Ovary (tissue), 9 donors: ENCODE results near the gene MBNL2. TPM values are rescaled to one million over a fixed set of nuclear protein-coding genes. Genes with fewer than 3 reads are reported as not detected.

Source experiments
- DNase-seq, 5 donors: peaks; one replicate each; pipeline ENCODE4 v3.0.0-alpha.2; 2019 to 2020
- H3K27ac ChIP-seq, 2 donors: fragments of 200-600 bp; one replicate each; pipeline versions ENCODE4 v1.5.1 to v1.8.0; 2019 to 2022
- H3K27me3 ChIP-seq: fragments of 200-600 bp; one replicate; pipeline ENCODE4 v1.8.0; 2022
- H3K36me3 ChIP-seq: fragments of 200-600 bp; sonication (generic); one replicate; pipeline ENCODE4 v1.5.1; 2019
- H3K4me1 ChIP-seq: one replicate; pipeline ENCODE4 v1.8.1; 2013; ENCODE audit warnings: mild to moderate bottlenecking, moderate library complexity; ENCODE audit not compliant: insufficient read depth
- H3K4me3 ChIP-seq: fragments of 200-600 bp; sonication (generic); one replicate; pipeline ENCODE4 v1.5.1; 2017
- H3K9me3 ChIP-seq, 2 donors: fragments of 200-600 bp in 1 of 2; sonication (generic) in 1 of 2; one replicate each; pipeline versions ENCODE4 v1.5.1 to v1.8.1; 2013 to 2019; ENCODE audit warnings: mild to moderate bottlenecking in 1 of 2, moderate library complexity in 1 of 2
- EP300 ChIP-seq: sonication (generic); formaldehyde crosslinking; IDR thresholded peaks from one replicate; pipeline ENCODE4 v1.6.1; 2017; ENCODE audit warnings: antibody characterized with exemption
- POLR2A ChIP-seq: fragments of 450-650 bp; IDR thresholded peaks from one replicate; pipeline ENCODE4 v1.6.1; 2017; ENCODE audit warnings: antibody characterized with exemption, mild to moderate bottlenecking, moderate library complexity
- WGBS, 3 donors: extraction: QIAGEN DNeasy Blood & Tissue Kit in 1 of 3; methylation state at CpG; one replicate each; pipeline versions ENCODE4 v1.1.5 to v1.1.7; 2013 to 2017; 5-methylcytosine and 5-hydroxymethylcytosine counted together
- intact Hi-C, 4 donors: fragments of 100-400 bp; cut with DNase I; formaldehyde crosslinking; loops; one replicate each; pipeline versions ENCODE4 v1.11.0 to v1.15.1; 2022 to 2023
- polyA plus RNA-seq, 2 donors: library from polyadenylated mRNA; stranded (reverse); fragments of 200-250 nt in 1 of 2; fragments of 350-450 nt in 1 of 2; fragmentation: Illumina TruSeq in 1 of 2; extraction: RNeasy Lipid Tissue Mini Kit (QIAGEN cat#74804) in 1 of 2; gene quantifications; one replicate each; pipeline ENCODE4 v1.2.3, GENCODE V29; 2013 to 2014
- total RNA-seq, 7 donors: library from RNA; depleted of rRNA in 2 of 7; stranded (reverse); fragments of >200 nt in 2 of 7; fragmentation: NEBNext Ultra II Directional in 3 of 7; extraction: Animal tissue kit (Norgen Biotek cat#: 25700) in 3 of 7; gene quantifications; one replicate each; pipeline versions ENCODE4 v1.1.0 to v1.2.4, GENCODE V29; 2016 to 2023
- TF ChIP-seq, protein P1 (sequence below), 3 donors: fragments of 450-650 bp in 2 of 3; fragments of 200-600 bp in 1 of 3; IDR thresholded peaks; one replicate each; pipeline versions ENCODE4 v1.5.1 to v1.8.0; 2016 to 2022; ENCODE audit warnings: antibody characterized with exemption in 3 of 3, mild to moderate bottlenecking in 1 of 3
- donor health status: DM: no; HTN: no; CAD: no; lungs with moderate emphysema.
- donor health status: DM: no; HTN: no; CAD: no.
- donor health status: Bipolar disorder and iron deficiency.
- donor health status: DM: yes; HTN: yes; CAD: no.
- donor health status: DM: no; HTN: no; CAD: no.
- donor health status: DM: yes; HTN: yes; CAD: no.

The MBNL2 gene
- total and polyA plus RNA-seq, 9 donors, result 43.7 to 110 (median 92.1) TPM

DNA sequence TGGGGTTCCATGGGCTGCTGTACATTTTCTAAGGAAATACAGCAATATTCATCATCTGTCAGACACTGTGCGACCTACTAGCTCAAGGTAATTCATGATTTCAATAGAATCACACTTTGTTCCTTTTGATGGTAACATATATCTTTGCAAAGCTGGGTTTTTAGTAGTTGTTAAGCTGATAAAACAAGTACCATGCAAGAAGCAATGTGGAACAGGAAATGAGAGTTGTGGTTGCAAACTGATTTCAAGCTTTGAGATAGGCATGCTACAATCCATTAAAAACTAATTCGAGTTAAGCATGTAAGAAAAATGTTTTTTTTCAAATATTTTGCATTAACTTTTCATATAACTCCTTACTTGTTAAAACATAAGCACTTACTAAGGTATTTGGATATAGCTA lies 6.8 kb upstream of the MBNL2 start:
- Histone ChIP-seq H3K4me1 (peaks cover 5% of the 10 kb centered on the region), H3K36me3 (no peaks in the 10 kb centered on the region), H3K9me3 (no peaks in the 10 kb centered on the region), H3K4me3 (no peak overlapping the region), H3K27ac (no peak overlapping the region), H3K27me3 (no peaks in the 10 kb centered on the region)
- no peak for DNase-seq
- intact Hi-C loops, result loop anchor here in 2 of 4 donors (10.0 kb wide), 1 partner anchor 101 kb away; no protein-coding TSS in a partner anchor
- 87 to 93% (median 93%) methylated on average over 2 of the region's 2 CpGs for WGBS, 3 donors
- TF ChIP-seq, protein P1, sequence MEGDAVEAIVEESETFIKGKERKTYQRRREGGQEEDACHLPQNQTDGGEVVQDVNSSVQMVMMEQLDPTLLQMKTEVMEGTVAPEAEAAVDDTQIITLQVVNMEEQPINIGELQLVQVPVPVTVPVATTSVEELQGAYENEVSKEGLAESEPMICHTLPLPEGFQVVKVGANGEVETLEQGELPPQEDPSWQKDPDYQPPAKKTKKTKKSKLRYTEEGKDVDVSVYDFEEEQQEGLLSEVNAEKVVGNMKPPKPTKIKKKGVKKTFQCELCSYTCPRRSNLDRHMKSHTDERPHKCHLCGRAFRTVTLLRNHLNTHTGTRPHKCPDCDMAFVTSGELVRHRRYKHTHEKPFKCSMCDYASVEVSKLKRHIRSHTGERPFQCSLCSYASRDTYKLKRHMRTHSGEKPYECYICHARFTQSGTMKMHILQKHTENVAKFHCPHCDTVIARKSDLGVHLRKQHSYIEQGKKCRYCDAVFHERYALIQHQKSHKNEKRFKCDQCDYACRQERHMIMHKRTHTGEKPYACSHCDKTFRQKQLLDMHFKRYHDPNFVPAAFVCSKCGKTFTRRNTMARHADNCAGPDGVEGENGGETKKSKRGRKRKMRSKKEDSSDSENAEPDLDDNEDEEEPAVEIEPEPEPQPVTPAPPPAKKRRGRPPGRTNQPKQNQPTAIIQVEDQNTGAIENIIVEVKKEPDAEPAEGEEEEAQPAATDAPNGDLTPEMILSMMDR (IDR thresholded peaks at IDR 0.05), result no peak
- TF ChIP-seq POLR2A, result no peak
- TF ChIP-seq EP300, result no peak

DNA sequence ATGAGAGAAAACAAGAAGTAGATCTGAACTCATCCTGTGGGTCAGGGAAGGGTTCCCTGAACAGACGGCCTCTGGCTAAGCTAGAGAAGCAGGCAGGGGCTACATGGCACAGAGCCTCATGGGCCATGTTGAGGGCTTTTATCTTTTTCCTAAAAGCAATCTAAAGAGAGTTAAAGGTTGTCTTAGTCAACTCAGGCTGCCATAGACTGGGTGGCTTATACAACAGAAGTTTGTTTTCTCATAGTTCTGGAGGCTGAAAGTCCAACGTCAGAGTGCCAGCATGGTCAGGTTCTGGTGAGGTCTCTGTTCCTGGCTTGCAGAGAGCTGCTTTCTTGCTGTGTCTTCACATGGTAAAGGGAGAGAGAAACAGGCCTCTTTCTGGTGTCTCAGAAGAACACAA lies 2.9 kb upstream of the MBNL2 start:
- intact Hi-C loops, result loop anchor here in 2 of 4 donors (10.0 kb wide), 1 partner anchor 104 kb away; no protein-coding TSS in a partner anchor
- H3K36me3 ChIP-seq, result no peaks in the 10 kb centered on the region
- DNase-seq, result no peak
- 83 to 87% (median 86%) methylated on average over 2 of the region's 2 CpGs for WGBS, 3 donors
- no peaks in the 10 kb centered on the region for H3K4me1 ChIP-seq
- no peak overlapping the region for H3K27ac ChIP-seq
- H3K27me3 ChIP-seq, result no peaks in the 10 kb centered on the region
- TF ChIP-seq, protein P1 (IDR thresholded peaks at IDR 0.05), result no peak
- TF ChIP-seq EP300 (no peak), POLR2A (no peak)
- no peaks in the 10 kb centered on the region for H3K9me3 ChIP-seq
- no peak overlapping the region for H3K4me3 ChIP-seq

DNA sequence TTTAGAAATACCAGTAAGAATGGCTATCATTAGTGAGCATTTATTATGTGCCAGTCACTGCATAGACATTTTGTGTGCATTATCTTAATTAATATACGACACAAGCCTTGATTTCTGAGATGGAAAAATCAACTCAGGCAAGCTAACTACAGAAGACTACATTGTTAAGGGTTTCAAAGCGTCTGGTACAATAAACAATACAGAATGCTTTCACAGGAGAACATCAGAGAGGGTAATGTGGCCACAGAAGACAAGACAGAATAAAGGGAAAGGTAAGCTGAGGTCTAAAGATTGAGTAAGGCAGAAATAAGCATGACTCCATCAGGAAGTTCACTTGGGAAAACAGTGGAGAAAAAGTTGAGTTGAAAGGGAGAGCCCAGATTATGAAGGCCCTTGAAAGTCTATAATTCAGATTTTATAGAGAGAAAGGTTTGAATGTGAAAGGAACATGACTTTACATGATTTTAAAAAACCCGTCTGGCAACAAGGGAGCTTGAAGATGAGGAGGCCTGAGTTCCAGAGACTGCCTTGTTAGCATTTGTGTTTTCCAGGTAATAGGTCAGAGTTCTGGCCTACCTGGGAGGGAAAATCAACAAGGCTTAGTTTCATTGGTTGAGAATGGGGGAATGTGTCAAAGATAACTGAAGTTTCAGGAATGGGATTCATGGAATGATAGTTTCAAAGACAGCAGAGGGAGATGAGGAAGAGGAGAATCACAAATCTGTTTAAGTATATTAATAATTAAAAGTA lies 1.8 kb upstream of the MBNL2 start:
- intact Hi-C loops, result loop anchor here in 3 of 4 donors (5.0 to 10.0 kb wide), 4 partner anchors 106 to 214 kb away; partner anchors contain the start of gene RAP2A (in 1 of the 3)
- no peaks in the 10 kb centered on the region for H3K36me3 ChIP-seq
- H3K4me1 ChIP-seq, result no peaks in the 10 kb centered on the region
- H3K27me3 ChIP-seq, result no peaks in the 10 kb centered on the region
- DNase-seq, result no peak
- no peak for TF ChIP-seq EP300
- TF ChIP-seq POLR2A, result no peak
- TF ChIP-seq, protein P1 (IDR thresholded peaks at IDR 0.05), result no peak
- H3K9me3 ChIP-seq, result no peaks in the 10 kb centered on the region
- H3K27ac ChIP-seq, result no peak overlapping the region
- 60 to 83% (median 63%) methylated on average over 3 of the region's 3 CpGs for WGBS, 3 donors
- H3K4me3 ChIP-seq, result no peak overlapping the region

DNA sequence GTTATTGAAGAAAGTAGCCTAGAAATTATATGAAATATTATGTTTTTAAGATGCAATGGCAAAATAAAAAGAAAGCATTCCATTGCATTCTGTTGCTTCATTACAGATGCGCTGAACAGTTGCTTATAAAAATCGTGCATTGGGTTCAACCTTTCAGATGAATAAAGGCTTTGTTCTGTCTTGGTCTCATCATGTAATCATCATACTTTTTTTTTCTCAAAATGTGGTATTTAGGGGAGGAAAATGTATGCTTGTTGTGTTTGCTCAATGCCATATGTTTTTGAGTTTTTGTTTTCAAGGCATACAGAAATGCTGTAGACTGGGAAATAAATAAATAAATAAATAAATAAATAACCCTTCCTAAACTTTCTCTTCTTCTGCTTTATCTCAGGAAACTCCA lies 1.1 kb upstream of the MBNL2 start:
- no peak for TF ChIP-seq EP300
- TF ChIP-seq POLR2A, result no peak
- TF ChIP-seq, protein P1 (IDR thresholded peaks at IDR 0.05), result no peak
- DNase-seq, result no peak
- WGBS, 3 donors, result 86 to 88% (median 86%) methylated on average over 2 of the region's 2 CpGs
- no peaks in the 10 kb centered on the region for H3K9me3 ChIP-seq
- intact Hi-C loops, result loop anchor here in 3 of 4 donors (5.0 to 10.0 kb wide), 4 partner anchors 106 to 214 kb away; partner anchors contain the start of gene RAP2A (in 1 of the 3)
- no peaks in the 10 kb centered on the region for H3K36me3 ChIP-seq
- no peaks in the 10 kb centered on the region for H3K27me3 ChIP-seq
- H3K27ac ChIP-seq, result no peak overlapping the region
- peaks cover 5% of the 10 kb centered on the region for H3K4me1 ChIP-seq
- H3K4me3 ChIP-seq, result no peak overlapping the region
